ENCODE data around the gene LIPE. TPM values are rescaled to one million over a fixed set of nuclear protein-coding genes. Genes with fewer than 3 reads are reported as not detected.

The LIPE gene
- total RNA-seq, 4 donors from 2014 or later: 1,365 to 4,468 (median 1,601) TPM

DNA sequence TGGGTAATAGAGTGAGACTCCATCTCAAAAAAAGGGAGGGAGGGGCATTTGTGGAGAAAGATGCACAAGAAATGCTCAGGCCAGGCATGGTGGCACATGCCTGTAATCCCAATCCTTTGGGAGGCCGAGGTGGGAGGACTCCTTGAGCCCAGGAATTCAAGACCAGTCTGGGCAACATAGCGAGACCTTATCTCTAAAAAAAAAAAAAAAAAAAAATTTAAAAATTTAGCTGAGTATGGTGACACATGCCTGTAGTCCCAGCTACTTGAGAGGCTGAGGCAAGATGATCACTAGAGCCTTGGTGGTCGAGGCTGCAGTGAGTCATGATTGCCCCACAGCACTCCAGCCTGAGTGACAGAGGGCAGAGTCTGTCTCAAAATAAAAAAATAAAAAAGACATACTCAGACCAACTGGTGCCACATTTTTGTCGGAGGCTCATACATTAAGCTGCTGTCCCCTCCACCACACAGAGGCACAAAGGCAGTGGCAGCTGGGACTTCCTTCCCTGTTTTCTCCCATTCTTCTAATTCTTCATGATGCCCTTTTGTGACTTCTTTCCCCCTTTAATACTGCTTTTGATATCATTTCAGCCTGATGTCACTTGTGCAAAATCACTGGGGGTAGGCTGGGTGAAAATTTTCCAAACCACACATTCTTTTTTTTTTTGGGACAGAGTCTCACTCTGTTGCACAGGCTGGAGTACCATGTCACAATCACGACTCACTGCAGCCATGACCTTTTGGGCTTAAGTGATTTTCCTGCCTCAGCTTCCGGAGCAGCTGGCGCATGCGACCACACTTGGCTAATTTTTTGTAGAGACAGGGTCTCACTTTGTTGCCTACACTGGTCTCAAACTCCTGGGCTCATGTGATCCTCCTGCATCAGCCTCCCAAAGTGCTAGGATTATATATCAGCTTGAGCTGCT lies 42.4 kb upstream of the LIPE start:
- TF ChIP-seq, protein P1, sequence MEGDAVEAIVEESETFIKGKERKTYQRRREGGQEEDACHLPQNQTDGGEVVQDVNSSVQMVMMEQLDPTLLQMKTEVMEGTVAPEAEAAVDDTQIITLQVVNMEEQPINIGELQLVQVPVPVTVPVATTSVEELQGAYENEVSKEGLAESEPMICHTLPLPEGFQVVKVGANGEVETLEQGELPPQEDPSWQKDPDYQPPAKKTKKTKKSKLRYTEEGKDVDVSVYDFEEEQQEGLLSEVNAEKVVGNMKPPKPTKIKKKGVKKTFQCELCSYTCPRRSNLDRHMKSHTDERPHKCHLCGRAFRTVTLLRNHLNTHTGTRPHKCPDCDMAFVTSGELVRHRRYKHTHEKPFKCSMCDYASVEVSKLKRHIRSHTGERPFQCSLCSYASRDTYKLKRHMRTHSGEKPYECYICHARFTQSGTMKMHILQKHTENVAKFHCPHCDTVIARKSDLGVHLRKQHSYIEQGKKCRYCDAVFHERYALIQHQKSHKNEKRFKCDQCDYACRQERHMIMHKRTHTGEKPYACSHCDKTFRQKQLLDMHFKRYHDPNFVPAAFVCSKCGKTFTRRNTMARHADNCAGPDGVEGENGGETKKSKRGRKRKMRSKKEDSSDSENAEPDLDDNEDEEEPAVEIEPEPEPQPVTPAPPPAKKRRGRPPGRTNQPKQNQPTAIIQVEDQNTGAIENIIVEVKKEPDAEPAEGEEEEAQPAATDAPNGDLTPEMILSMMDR (IDR thresholded peaks at IDR 0.05; ENCODE audit: low read depth): no peak

DNA sequence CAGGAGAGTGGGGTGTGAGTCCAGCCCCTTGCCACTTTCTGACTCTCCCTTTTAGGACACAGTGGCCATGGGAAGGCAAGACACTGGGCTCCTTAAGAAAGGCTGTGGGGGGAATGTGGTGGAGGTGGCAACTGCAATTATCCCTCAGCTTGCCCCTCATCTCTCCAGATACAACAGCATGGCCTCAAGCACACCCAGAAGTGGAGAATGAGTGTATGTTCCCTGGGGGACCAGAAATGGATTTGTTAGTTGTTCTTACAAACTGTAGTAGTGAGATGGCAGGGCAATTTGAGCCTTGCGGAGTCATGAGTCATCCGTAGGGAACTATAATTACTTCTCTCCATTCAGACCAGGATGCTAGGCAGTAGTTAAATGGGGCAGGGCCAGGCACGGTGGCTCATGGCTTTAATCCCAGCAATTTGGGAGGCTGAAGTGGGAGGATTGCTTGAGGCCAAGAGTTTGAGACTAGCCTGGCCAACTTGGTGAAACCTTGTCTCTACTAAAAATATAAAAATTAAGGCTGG lies 41.1 kb upstream of the LIPE start:
- TF ChIP-seq, protein P1 (IDR thresholded peaks at IDR 0.05; ENCODE audit: low read depth): no peak

DNA sequence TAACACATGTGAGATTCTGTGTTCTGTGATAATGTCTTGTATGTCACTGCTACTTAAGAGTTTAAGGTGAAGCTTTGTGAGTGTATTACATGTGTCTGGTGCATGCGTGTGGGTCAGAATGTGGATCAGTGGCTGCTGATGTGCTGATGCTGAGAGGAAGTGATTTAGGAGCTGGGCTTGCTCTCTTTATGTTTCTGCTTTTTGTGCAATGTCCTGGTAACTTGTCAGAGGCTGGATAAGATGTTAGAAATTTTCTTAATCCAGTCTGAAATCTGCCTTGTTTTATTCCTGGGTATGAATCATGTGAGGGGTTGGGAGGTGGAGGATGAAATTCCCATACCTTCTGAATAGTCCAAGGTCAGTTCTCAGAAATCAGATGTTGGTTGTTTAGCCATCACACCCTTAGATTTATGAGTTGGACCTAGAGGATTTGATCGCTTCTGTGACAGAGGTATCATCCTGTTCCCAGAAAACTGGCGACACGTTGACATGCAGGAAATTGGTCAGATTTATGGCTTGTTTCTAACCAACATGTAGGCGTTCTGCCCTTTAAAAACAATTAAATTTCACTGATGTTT lies 40.1 kb upstream of the LIPE start:
- TF ChIP-seq, protein P1 (IDR thresholded peaks at IDR 0.05; ENCODE audit: low read depth): no peak

GRCh38 chr19:42466521-42467182 lies 39.5 kb upstream of the LIPE start:
- TF ChIP-seq, protein P1 (IDR thresholded peaks at IDR 0.05; ENCODE audit: low read depth): no peak

DNA sequence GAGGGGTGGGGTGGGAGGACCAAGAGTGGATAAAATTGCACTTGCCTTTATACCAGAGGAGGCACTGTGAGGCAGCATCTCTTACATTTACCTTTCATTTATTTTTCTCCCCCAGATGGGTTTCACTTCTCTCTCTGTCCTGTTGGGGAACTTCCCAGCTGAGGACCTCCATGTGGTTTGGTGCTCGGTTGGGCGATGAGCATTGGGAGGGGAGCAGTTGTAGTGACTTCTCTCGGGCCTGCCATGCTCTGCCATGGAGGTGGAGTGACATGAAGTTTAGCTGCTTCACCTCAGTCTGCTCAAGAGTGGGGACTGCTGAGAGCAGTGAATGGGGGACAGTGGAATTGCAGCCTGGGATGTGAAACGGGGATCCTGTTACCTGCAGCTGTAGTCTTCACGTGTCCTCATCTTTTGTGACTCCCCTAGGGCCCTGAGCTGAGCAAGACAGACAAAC lies 38.7 kb upstream of the LIPE start:
- TF ChIP-seq, protein P1 (IDR thresholded peaks at IDR 0.05; ENCODE audit: low read depth): no peak

GRCh38 chr19:42461700-42462324 lies 34.6 kb upstream of the LIPE start:
- TF ChIP-seq, protein P1 (IDR thresholded peaks at IDR 0.05; ENCODE audit: low read depth): no peak

Data from subcutaneous adipose tissue (tissue), 4 donors.